ENCODE measurements around the gene C20orf96.

C20orf96 gene

DNA sequence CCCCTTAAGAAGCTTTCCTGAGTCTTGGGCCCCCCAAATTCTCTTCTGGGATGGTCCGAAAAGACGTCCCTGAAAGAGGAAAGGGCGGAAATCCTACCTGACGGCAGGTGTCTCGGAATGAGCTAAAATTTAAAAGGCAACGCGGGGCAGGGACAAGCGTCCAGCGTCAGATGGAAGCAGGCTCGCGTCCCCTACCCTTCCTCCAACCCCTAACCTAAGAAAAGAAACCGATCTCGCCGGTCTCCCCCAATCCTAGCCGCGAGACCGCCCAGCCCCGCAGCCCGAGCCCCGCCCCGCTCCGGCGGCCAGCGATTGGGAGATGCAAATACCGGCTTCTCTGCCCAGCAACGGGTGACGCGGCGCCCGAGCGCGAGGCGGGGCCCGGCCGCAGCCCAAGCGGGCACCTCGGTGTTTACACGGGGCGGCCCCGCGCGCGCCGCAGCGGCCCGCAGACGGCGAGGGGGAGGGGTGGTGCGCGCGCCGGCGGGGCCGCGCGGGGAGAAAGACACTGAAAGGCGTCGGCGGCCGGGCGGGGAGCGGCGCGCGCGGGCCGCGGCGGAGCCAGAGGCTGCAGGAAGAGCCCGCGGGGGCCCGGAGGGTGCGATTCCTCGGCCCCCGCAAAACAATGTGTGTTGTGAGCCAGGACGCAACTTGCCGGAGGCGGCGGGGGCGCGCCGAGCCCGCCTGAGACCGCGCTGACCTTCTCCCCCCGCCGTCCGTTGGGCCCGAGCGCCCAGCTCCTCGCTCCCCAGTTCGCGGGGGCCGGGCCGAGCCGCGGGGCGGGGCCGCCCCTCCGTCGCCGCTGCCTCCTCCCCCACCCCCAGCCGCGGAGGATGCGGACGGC lies 34.7 kb upstream of the C20orf96 start, which contains the start of gene SOX12:
SOX12 (plus strand) TSS at position 508 of the 844 bp plus-strand sequence. CDS start 373 bp downstream, outside the sequence.
- no peaks in the 10 kb centered on the region for H3K27me3 Mint-ChIP-seq

GRCh38 chr20:324177-325044 lies 33.9 kb upstream of the C20orf96 start:
- ATAC-seq (ENCODE audit: low read depth) (peak; percentile 63), DNase-seq (ENCODE audit: low spot score in 2 of 2) (peak; percentile 91 to 97)
- Mint-ChIP-seq H3K27ac (peak overlapping the region; percentile 89), H3K4me1 (peaks cover 19% of the 10 kb centered on the region), H3K36me3 (peaks cover 8% of the 10 kb centered on the region), H3K9me3 (no peaks in the 10 kb centered on the region), H3K27me3 (no peaks in the 10 kb centered on the region), H3K4me3 (peak overlapping the region; percentile 95)

More for the DNA sequence above, 34.7 kb upstream of the C20orf96 start, which contains the start of gene SOX12:
- no peaks in the 10 kb centered on the region for H3K9me3 Mint-ChIP-seq
- peaks cover 26% of the 10 kb centered on the region for H3K4me1 Mint-ChIP-seq
- H3K36me3 Mint-ChIP-seq = peaks cover 7% of the 10 kb centered on the region
- H3K4me3 Mint-ChIP-seq = peak within 1 kb of the TSS; percentile 95
- ATAC-seq (ENCODE audit: low read depth) (peak; percentile 74), DNase-seq (ENCODE audit: low spot score in 2 of 2) (peak; percentile 98 to 99)
- peak within 1 kb of the TSS; percentile 89 for H3K27ac Mint-ChIP-seq

DNA sequence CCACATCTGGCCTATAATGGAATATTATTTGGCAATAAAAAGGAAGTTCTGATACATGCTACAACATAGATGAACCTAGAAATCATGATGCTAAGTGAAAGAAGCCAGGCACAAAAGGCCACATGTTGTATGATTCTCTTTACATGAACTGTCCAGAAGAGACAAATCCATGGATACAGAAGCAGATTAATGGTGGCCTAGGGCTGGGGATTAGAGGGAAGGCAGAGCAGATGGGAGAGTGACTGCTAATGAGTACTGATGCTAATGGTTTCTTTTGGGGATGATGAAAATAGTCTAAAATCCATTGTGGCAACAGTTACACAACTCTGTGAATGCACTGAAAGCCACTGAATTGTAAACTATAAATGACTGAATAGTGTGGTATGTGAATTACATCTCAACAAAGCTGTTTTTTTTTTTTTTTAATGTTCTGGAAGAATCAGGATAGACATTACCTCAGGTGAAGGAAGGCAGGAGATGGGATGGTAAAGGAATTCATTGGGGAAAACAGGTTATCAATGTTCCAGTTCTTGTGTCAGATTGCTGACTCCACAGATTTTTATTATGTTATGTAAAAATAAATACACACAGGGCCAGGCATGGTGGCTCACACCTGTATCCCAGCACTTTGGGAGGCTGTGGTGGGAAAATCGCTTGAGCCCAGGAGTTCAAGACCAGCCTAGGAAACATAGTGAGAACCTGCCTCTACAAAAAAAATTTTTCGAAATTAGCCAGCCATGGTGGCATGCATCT lies 25.9 kb upstream of the C20orf96 start:
- H3K4me1 Mint-ChIP-seq = peaks cover 2% of the 10 kb centered on the region
- peaks cover 9% of the 10 kb centered on the region for H3K36me3 Mint-ChIP-seq
- no peak overlapping the region for H3K4me3 Mint-ChIP-seq
- DNase-seq (ENCODE audit: low spot score in 2 of 2) (no peak), ATAC-seq (ENCODE audit: low read depth) (no peak)
- no peaks in the 10 kb centered on the region for H3K9me3 Mint-ChIP-seq
- no peaks in the 10 kb centered on the region for H3K27me3 Mint-ChIP-seq
- no peak overlapping the region for H3K27ac Mint-ChIP-seq

DNA sequence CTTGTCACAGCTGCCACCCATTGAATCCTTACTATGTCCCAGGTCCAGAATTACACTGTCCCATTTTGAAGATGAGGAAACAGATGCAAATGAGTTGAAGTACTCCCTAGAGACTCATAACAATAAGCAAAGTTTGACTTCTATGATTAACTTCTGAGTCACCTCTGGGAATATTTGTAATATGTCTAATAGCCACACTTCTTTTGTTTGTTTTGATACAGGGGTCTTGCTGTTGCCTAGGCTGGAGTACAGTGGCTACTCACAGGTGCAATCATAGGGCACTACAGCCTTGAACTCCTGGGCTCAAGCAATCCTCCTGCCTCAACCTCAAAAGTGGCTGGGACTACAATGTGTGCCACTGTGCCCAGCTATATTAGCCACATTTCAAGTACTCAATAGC lies 23.4 kb upstream of the C20orf96 start:
- no peaks in the 10 kb centered on the region for H3K27me3 Mint-ChIP-seq
- no peaks in the 10 kb centered on the region for H3K9me3 Mint-ChIP-seq
- H3K36me3 Mint-ChIP-seq = peaks cover 2% of the 10 kb centered on the region
- H3K4me3 Mint-ChIP-seq = no peak overlapping the region
- H3K27ac Mint-ChIP-seq = no peak overlapping the region
- DNase-seq (ENCODE audit: low spot score in 2 of 2) (no peak), ATAC-seq (ENCODE audit: low read depth) (no peak)
- peaks cover 13% of the 10 kb centered on the region for H3K4me1 Mint-ChIP-seq

- H3K27me3 Mint-ChIP-seq = no peaks in the 10 kb centered on the region
- peaks cover 2% of the 10 kb centered on the region for H3K36me3 Mint-ChIP-seq
- H3K4me3 Mint-ChIP-seq = no peak overlapping the region
- no peaks in the 10 kb centered on the region for H3K9me3 Mint-ChIP-seq
- DNase-seq (ENCODE audit: low spot score in 2 of 2) = no peak
- peaks cover 13% of the 10 kb centered on the region for H3K4me1 Mint-ChIP-seq
- H3K27ac Mint-ChIP-seq = no peak overlapping the region
- ATAC-seq (ENCODE audit: low read depth) = no peak
Measured at GRCh38 chr20:313402-313801, 22.9 kb upstream of the C20orf96 start.

DNA sequence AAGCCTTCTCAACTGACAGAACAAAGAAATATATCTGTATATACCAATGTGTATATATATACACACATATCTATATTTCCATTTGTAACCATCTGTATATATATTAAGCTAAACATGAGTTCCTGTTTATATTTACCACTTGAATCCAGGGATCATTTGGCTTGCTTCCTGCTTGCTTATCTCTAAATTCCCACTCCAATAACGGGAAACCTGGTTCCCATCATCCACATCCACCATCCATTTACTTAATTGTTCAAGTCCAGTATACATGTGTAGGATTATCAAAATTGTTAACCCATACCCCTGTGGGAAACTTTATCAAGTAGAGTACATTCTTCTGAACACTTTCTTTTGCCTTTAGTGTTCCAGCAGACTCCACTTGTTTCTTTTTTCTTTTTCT lies 22.3 kb upstream of the C20orf96 start:
- ATAC-seq (ENCODE audit: low read depth) (no peak), DNase-seq (ENCODE audit: low spot score in 2 of 2) (no peak)
- no peaks in the 10 kb centered on the region for H3K27me3 Mint-ChIP-seq
- H3K4me3 Mint-ChIP-seq = no peak overlapping the region
- no peak overlapping the region for H3K27ac Mint-ChIP-seq
- H3K4me1 Mint-ChIP-seq = peaks cover 13% of the 10 kb centered on the region
- peaks cover 2% of the 10 kb centered on the region for H3K36me3 Mint-ChIP-seq
- no peaks in the 10 kb centered on the region for H3K9me3 Mint-ChIP-seq

GRCh38 chr20:312067-312466 lies 21.5 kb upstream of the C20orf96 start:
- peaks cover 2% of the 10 kb centered on the region for H3K36me3 Mint-ChIP-seq
- DNase-seq (ENCODE audit: low spot score in 2 of 2) = no peak
- no peaks in the 10 kb centered on the region for H3K27me3 Mint-ChIP-seq
- H3K4me1 Mint-ChIP-seq = peaks cover 13% of the 10 kb centered on the region
- no peak overlapping the region for H3K4me3 Mint-ChIP-seq
- ATAC-seq (ENCODE audit: low read depth) = no peak
- no peak overlapping the region for H3K27ac Mint-ChIP-seq
- no peaks in the 10 kb centered on the region for H3K9me3 Mint-ChIP-seq

- H3K4me1 Mint-ChIP-seq = peaks cover 15% of the 10 kb centered on the region
- peak overlapping the region; percentile 9 for H3K4me3 Mint-ChIP-seq
- no peaks in the 10 kb centered on the region for H3K27me3 Mint-ChIP-seq
- DNase-seq (ENCODE audit: low spot score in 2 of 2) = no peak
- H3K27ac Mint-ChIP-seq = no peak overlapping the region
- H3K36me3 Mint-ChIP-seq = peaks cover 2% of the 10 kb centered on the region
- peaks cover 2% of the 10 kb centered on the region for H3K9me3 Mint-ChIP-seq
- ATAC-seq (ENCODE audit: low read depth) = no peak
Measured at GRCh38 chr20:311609-312008, 21.1 kb upstream of the C20orf96 start.

GRCh38 chr20:310645-311044 lies 20.1 kb upstream of the C20orf96 start:
- Mint-ChIP-seq H3K4me3 (peak overlapping the region; percentile 88), H3K4me1 (peaks cover 15% of the 10 kb centered on the region), H3K27me3 (no peaks in the 10 kb centered on the region), H3K9me3 (peaks cover 2% of the 10 kb centered on the region), H3K36me3 (no peaks in the 10 kb centered on the region), H3K27ac (peak overlapping the region; percentile 84)
- ATAC-seq (ENCODE audit: low read depth) (no peak), DNase-seq (ENCODE audit: low spot score in 2 of 2) (no peak)

DNA sequence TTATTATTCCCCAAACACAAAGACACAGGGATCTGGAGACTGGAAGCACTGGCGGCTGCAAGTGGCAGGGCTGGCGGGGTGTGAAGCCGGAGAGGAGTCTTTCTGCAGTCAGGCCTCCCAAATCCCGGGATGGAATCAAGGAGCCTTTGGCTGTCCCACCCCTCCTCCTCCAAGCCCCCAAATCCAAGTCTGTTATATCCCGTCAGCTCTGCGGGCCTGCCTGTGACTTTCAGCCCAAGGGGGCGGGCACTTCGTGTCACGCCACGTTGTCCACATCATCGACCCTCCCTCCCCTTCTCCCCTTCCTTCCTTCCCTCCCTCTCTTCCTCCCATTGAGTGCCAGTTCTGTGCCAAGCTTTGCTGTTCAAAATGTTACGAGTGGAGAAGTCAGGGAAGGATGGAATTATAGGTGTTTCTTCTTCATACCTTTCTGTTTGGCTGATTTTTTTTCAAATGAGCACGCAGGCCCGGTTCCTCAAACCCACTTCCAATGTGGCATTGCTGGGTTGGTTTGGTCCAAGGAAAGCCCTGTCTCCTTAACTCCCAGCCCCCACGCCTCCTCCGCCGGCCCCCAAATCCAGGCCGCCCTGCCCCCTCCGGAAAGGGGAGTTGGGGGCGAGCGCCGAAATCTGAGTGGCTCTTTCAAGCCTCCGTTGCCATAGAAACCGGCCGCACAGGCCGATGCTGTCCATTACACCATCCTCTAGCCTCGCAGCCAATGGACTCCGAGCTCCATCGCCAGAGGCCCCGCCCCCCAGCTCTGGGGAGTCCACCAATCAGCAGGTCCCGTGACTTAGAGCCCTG lies 19.5 kb upstream of the C20orf96 start:
- H3K36me3 Mint-ChIP-seq = no peaks in the 10 kb centered on the region
- H3K27me3 Mint-ChIP-seq = no peaks in the 10 kb centered on the region
- DNase-seq (ENCODE audit: low spot score in 2 of 2) (peak; percentile 67 to 71), ATAC-seq (ENCODE audit: low read depth) (peak; percentile 100)
- peaks cover 15% of the 10 kb centered on the region for H3K4me1 Mint-ChIP-seq
- peaks cover 2% of the 10 kb centered on the region for H3K9me3 Mint-ChIP-seq
- H3K27ac Mint-ChIP-seq = peak overlapping the region; percentile 84
- H3K4me3 Mint-ChIP-seq = peak overlapping the region; percentile 88

- peak overlapping the region; percentile 51 for H3K27ac Mint-ChIP-seq
- no peak for ATAC-seq (ENCODE audit: low read depth)
- H3K9me3 Mint-ChIP-seq = peaks cover 2% of the 10 kb centered on the region
- no peak for DNase-seq (ENCODE audit: low spot score in 2 of 2)
- H3K27me3 Mint-ChIP-seq = no peaks in the 10 kb centered on the region
- peaks cover 15% of the 10 kb centered on the region for H3K4me1 Mint-ChIP-seq
- peak overlapping the region; percentile 30 for H3K4me3 Mint-ChIP-seq
- no peaks in the 10 kb centered on the region for H3K36me3 Mint-ChIP-seq
Measured at GRCh38 chr20:309306-309840, 18.8 kb upstream of the C20orf96 start.

GRCh38 chr20:308427-309038 lies 18.0 kb upstream of the C20orf96 start:
- no peak for DNase-seq (ENCODE audit: low spot score in 2 of 2)
- peaks cover 15% of the 10 kb centered on the region for H3K4me1 Mint-ChIP-seq
- no peaks in the 10 kb centered on the region for H3K27me3 Mint-ChIP-seq
- no peak overlapping the region for H3K4me3 Mint-ChIP-seq
- H3K27ac Mint-ChIP-seq = no peak overlapping the region
- no peak for ATAC-seq (ENCODE audit: low read depth)
- peaks cover 2% of the 10 kb centered on the region for H3K9me3 Mint-ChIP-seq
- H3K36me3 Mint-ChIP-seq = no peaks in the 10 kb centered on the region

Measured in memory B cell (primary cell).